CD4-positive, CD25-positive, alpha-beta regulatory T cell (primary cell): ENCODE results near the gene SNRPA1. TPM values are rescaled to one million over a fixed set of nuclear protein-coding genes. Genes with fewer than 3 reads are reported as not detected.
A peak's percentile ranks its signal among the peaks of the same experiment; 100 is the strongest.

Experiments
- ATAC-seq, 2 donors: fragments of 150-1000 bp; cut with Tn5 transposase; one replicate each; pipeline ENCODE4 v1.10.0; 2021; ENCODE audit warnings: low read depth in 2 of 2, moderate number of reproducible peaks in 2 of 2, moderate library complexity in 1 of 2
- DNase-seq, 3 donors: peaks; one replicate each; pipeline versions ENCODE4 v3.0.0 to v3.0.0-alpha.2; 2012 to 2022; ENCODE audit warnings: mixed read lengths in 1 of 3
- H3K27ac ChIP-seq: one replicate; pipeline ENCODE4 v1.7.0; 2013; ENCODE audit warnings: mild to moderate bottlenecking, low read length; ENCODE audit not compliant: insufficient read depth, poor library complexity, severe bottlenecking
- H3K27me3 ChIP-seq: one replicate; pipeline ENCODE4 v1.7.0; 2013; ENCODE audit warnings: low read length; ENCODE audit not compliant: control insufficient read depth, insufficient read depth
- H3K36me3 ChIP-seq: one replicate; pipeline ENCODE4 v1.7.0; 2013; ENCODE audit warnings: mild to moderate bottlenecking, low read length, moderate library complexity; ENCODE audit not compliant: control insufficient read depth, insufficient read depth
- H3K4me1 ChIP-seq: 2 replicates; pipeline ENCODE4 v1.7.0; 2013; ENCODE audit warnings: mild to moderate bottlenecking, low read length; ENCODE audit not compliant: insufficient read depth, control insufficient read depth, poor library complexity, severe bottlenecking
- H3K4me3 ChIP-seq: one replicate; pipeline ENCODE4 v1.7.0; 2013; ENCODE audit warnings: low read depth, mild to moderate bottlenecking, low read length, moderate library complexity
- H3K9me3 ChIP-seq, 2 experiments: 1 replicate in 1 of 2; 2 replicates in 1 of 2; pipeline ENCODE4 v1.7.0; 2013; ENCODE audit warnings: low read length in 2 of 2, mild to moderate bottlenecking in 1 of 2, moderate library complexity in 1 of 2; ENCODE audit not compliant: control insufficient read depth in 2 of 2
- H3K27ac Mint-ChIP-seq, 3 donors: one replicate each; pipeline ENCODE4 v1.8.0; 2020 to 2022; ENCODE audit warnings: mild to moderate bottlenecking in 3 of 3, mixed read lengths in 3 of 3, moderate library complexity in 2 of 3
- H3K27me3 Mint-ChIP-seq: one replicate; pipeline ENCODE4 v1.8.0; 2022; ENCODE audit warnings: mild to moderate bottlenecking, mixed read lengths
- H3K36me3 Mint-ChIP-seq: one replicate; pipeline ENCODE4 v1.8.0; 2020; ENCODE audit warnings: mixed read lengths
- H3K4me1 Mint-ChIP-seq, 4 donors: one replicate each; pipeline ENCODE4 v1.8.0; 2020 to 2022; ENCODE audit warnings: mixed read lengths in 4 of 4, mild to moderate bottlenecking in 1 of 4
- H3K4me3 Mint-ChIP-seq, 4 donors: one replicate each; pipeline ENCODE4 v1.8.0; 2020 to 2022; ENCODE audit warnings: mild to moderate bottlenecking in 4 of 4, mixed read lengths in 4 of 4, moderate library complexity in 3 of 4
- H3K9me3 Mint-ChIP-seq, 7 donors: one replicate each; pipeline ENCODE4 v1.8.0; 2020 to 2022; ENCODE audit warnings: mixed read lengths in 7 of 7, mild to moderate bottlenecking in 3 of 7, moderate library complexity in 2 of 7
- polyA plus RNA-seq, 4 donors: library from polyadenylated mRNA; unstranded; fragments of 300-500 nt; fragmentation: Illumina TruSeq; gene quantifications; one replicate each; pipeline ENCODE4 v1.2.3, GENCODE V29; 2021
- total RNA-seq: library from RNA; stranded (reverse); gene quantifications from one replicate; pipeline ENCODE4 v1.2.3, GENCODE V29; 2022

Gene SNRPA1
- total and polyA plus RNA-seq, 5 donors from 2014 or later: 67.0 to 176 (median 69.9) TPM

GRCh38 chr15:101316529-101316928 is 21.5 kb upstream of the SNRPA1 start:
- Histone ChIP-seq H3K36me3 (no peaks in the 10 kb centered on the region), H3K4me1 (peaks cover 9% of the 10 kb centered on the region), H3K9me3 (no peaks in the 10 kb centered on the region), H3K27me3 (no peaks in the 10 kb centered on the region), H3K27ac (no peak overlapping the region), H3K4me3 (no peak overlapping the region)
- H3K4me3 Mint-ChIP-seq: no peak overlapping the region
- no peaks in the 10 kb centered on the region for H3K9me3 Mint-ChIP-seq
- ATAC-seq: no peak
- no peaks in the 10 kb centered on the region for H3K36me3 Mint-ChIP-seq
- peaks cover 32% of the 10 kb centered on the region for H3K27me3 Mint-ChIP-seq
- no peak for DNase-seq
- H3K27ac Mint-ChIP-seq: no peak overlapping the region
- H3K4me1 Mint-ChIP-seq: peaks cover 0 to 16% (median 10%) of the 10 kb centered on the region in 4 donors

DNA sequence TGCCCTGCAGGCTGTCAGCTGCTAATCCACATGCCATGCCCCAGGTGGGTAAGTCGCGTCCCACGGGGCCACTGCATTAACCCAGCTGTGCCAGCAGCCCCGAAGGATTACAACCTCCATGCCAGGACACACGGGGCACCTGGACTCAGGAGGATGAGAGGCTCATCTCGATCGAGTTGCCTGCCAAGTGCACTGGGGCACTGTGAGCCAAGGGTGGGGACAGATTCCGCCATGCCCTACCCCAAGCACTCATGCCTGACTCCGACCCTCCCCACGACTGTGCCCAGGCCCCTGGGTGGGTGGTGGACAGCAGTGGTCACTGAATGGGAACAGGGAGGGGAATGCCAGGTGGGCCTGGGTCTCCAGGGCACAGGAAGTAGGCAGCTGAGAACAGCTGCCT is 20.7 kb upstream of the SNRPA1 start:
- H3K4me1 ChIP-seq: peaks cover 6% of the 10 kb centered on the region
- Mint-ChIP-seq H3K36me3 (no peaks in the 10 kb centered on the region), H3K4me1 (peaks cover 0 to 9% (median 7%) of the 10 kb centered on the region in 4 donors), H3K27ac (no peak overlapping the region), H3K9me3 (no peaks in the 10 kb centered on the region), H3K4me3 (no peak overlapping the region), H3K27me3 (peaks cover 27% of the 10 kb centered on the region)
- no peaks in the 10 kb centered on the region for H3K36me3 ChIP-seq
- no peak overlapping the region for H3K27ac ChIP-seq
- DNase-seq: no peak
- no peaks in the 10 kb centered on the region for H3K9me3 ChIP-seq
- no peaks in the 10 kb centered on the region for H3K27me3 ChIP-seq
- no peak overlapping the region for H3K4me3 ChIP-seq
- no peak for ATAC-seq

DNA sequence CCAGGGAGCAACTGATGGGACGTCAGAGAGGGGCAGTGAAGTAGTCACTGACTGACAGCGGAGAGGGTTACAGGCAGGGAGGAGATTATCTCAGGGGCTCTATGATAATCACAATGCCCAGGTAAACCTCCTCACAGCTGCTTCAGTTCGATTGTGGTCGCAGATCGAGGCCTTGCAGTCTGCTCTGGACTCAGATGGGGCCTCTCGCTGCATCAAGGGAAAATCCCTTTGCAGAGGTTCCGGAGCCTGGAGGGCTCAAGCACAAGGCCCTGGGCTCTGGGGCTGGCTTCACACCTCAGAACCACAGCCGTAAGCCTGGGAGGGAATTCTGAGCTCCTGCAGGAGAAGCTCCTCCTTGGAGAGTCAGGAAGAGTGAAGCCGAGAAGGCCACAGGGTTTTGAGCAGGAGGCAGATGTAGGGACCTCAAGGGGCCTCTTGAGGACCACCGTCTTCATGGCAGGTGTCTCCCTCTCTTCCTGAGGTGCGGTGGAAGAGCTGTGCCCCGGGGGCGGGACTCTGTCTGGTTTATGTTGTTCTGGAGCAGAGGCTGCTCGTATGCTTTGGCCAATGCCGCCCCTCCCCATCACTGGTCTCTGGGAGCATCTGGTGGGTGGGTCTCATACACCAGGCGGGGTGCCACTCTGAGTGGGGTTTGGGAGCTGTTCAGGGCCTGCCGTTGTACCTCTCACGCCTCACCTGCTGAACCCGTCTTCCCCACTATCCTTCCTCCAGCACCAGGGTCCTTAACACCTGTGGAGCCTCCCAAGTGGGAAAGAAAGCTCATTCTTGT is 19.5 kb upstream of the SNRPA1 start:
- no peak for ATAC-seq
- Histone ChIP-seq H3K36me3 (no peaks in the 10 kb centered on the region), H3K9me3 (no peaks in the 10 kb centered on the region), H3K4me3 (no peak overlapping the region), H3K4me1 (no peaks in the 10 kb centered on the region), H3K27me3 (no peaks in the 10 kb centered on the region), H3K27ac (no peak overlapping the region)
- Mint-ChIP-seq H3K36me3 (no peaks in the 10 kb centered on the region), H3K27me3 (peaks cover 18% of the 10 kb centered on the region), H3K9me3 (no peaks in the 10 kb centered on the region), H3K4me1 (peaks cover 0 to 2% (median under 1%) of the 10 kb centered on the region in 4 donors), H3K4me3 (no peak overlapping the region), H3K27ac (peak overlapping the region in 1 of 3 donors; percentile 68)
- DNase-seq: no peak

DNA sequence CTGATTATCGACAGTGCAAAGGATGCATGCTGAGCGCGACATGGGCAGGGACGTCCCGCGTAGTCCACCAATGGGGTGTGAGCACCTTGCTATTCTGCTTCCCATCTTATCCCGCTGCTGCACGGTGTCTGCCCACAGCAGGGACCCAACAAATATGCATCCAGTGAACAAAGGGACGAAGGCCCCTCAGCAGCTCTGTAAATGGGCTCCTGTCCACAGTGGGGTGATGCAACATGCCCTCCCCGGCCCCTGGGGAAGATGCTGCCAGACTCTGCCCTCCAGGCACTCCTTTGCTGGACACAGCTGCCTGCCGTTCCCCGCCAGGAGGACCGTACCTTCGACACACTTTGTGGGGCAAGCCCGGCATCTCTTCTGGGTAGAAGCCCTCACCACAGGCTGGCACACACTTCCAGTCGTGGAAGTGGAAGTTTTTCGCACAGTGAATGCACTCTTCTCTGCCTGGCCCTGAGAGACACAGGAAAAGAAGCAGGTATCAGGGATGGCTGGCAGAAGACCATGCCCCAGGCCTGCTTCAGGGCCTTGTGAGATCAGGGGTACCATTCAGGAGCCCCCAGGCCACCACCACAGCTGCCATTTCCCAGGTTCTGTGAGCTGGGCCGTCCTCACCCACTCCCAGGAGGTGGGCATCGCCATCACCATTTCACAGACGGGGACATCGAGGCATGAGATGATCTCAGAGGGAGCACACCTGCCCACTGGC is 18.2 kb upstream of the SNRPA1 start:
- ATAC-seq (no peak), DNase-seq (no peak)
- no peaks in the 10 kb centered on the region for H3K27me3 ChIP-seq
- H3K27ac ChIP-seq: no peak overlapping the region
- no peaks in the 10 kb centered on the region for H3K4me1 ChIP-seq
- Mint-ChIP-seq H3K36me3 (no peaks in the 10 kb centered on the region), H3K9me3 (no peaks in the 10 kb centered on the region), H3K27me3 (peaks cover 7% of the 10 kb centered on the region), H3K4me3 (no peak overlapping the region), H3K27ac (peak overlapping the region in 1 of 3 donors; percentile 26), H3K4me1 (no peaks in the 10 kb centered on the region)
- H3K4me3 ChIP-seq: no peak overlapping the region
- H3K9me3 ChIP-seq: no peaks in the 10 kb centered on the region
- no peaks in the 10 kb centered on the region for H3K36me3 ChIP-seq

GRCh38 chr15:101310508-101310907 is 15.5 kb upstream of the SNRPA1 start:
- Mint-ChIP-seq H3K4me1 (no peaks in the 10 kb centered on the region), H3K9me3 (no peaks in the 10 kb centered on the region), H3K4me3 (no peak overlapping the region), H3K27ac (no peak overlapping the region), H3K36me3 (no peaks in the 10 kb centered on the region), H3K27me3 (peaks cover 5% of the 10 kb centered on the region)
- Histone ChIP-seq H3K4me1 (no peaks in the 10 kb centered on the region), H3K27me3 (no peaks in the 10 kb centered on the region), H3K27ac (no peak overlapping the region), H3K36me3 (no peaks in the 10 kb centered on the region), H3K4me3 (no peak overlapping the region), H3K9me3 (no peaks in the 10 kb centered on the region)
- DNase-seq (no peak), ATAC-seq (no peak)

- Histone ChIP-seq H3K4me1 (no peaks in the 10 kb centered on the region), H3K36me3 (no peaks in the 10 kb centered on the region), H3K4me3 (no peak overlapping the region), H3K9me3 (no peaks in the 10 kb centered on the region), H3K27me3 (no peaks in the 10 kb centered on the region), H3K27ac (no peak overlapping the region)
- Mint-ChIP-seq H3K27ac (no peak overlapping the region), H3K27me3 (peaks cover 5% of the 10 kb centered on the region), H3K4me1 (no peaks in the 10 kb centered on the region), H3K36me3 (no peaks in the 10 kb centered on the region), H3K9me3 (no peaks in the 10 kb centered on the region), H3K4me3 (no peak overlapping the region)
- ATAC-seq (no peak), DNase-seq (no peak)
Measured at GRCh38 chr15:101310161-101310480, 15.1 kb upstream of the SNRPA1 start.

DNA sequence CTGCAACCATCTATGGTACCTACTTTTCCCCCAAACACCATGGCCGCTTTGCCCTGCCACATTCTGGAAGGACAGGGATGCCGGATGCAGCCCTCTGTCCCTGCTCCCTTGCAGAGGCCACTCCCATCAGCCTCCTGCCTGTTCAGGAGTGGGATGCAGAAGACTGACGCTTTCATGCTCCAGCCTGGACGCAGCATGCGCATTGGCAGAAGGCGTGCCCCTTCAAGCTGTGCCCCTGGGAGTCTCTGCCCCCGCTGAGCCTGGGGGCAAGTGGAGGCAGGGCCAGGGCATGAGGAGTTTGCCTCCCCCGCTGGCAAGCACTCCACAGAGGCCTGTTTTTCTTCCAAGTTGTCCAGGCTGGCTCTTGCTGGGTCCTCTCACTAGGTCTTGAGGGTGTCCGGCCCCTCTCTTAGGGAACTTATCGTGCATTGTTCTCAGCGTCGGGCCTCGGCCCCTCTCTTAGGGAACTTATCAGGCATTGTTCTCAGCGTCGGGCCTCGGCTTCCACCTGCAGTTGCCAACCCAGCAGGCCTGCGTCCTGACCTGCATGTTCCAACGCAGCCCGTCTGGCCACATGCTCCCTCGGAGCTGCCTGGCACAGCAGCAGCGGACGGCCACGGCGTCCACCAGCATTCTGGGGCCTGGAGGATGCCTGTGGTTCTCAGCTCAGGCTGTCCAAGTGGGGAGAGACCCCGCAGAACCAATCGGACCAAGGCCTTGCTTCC is 14.6 kb upstream of the SNRPA1 start:
- H3K9me3 Mint-ChIP-seq: no peaks in the 10 kb centered on the region
- peaks cover 5% of the 10 kb centered on the region for H3K27me3 Mint-ChIP-seq
- Histone ChIP-seq H3K27ac (no peak overlapping the region), H3K4me3 (no peak overlapping the region), H3K9me3 (no peaks in the 10 kb centered on the region), H3K4me1 (no peaks in the 10 kb centered on the region), H3K36me3 (no peaks in the 10 kb centered on the region), H3K27me3 (no peaks in the 10 kb centered on the region)
- DNase-seq (no peak), ATAC-seq (peak in 1 of 2 donors; percentile 22)
- no peaks in the 10 kb centered on the region for H3K36me3 Mint-ChIP-seq
- no peaks in the 10 kb centered on the region for H3K4me1 Mint-ChIP-seq
- no peak overlapping the region for H3K27ac Mint-ChIP-seq
- H3K4me3 Mint-ChIP-seq: no peak overlapping the region
